HEK293T (cell line): ENCODE measurements around the gene ZNF516.

Experiments
- FOXK2 ChIP-seq: fragments of 450-650 bp; IDR thresholded peaks from 2 replicates; pipeline ENCODE4 v1.6.1; 2016; ENCODE audit warnings: mild to moderate bottlenecking
- SP1 ChIP-seq: fragments of 450-650 bp; IDR thresholded peaks from 2 replicates; pipeline ENCODE4 v1.6.1; 2017

GRCh38 chr18:76317136-76317535 is 177.9 kb downstream of the ZNF516 start:
- no peak for TF ChIP-seq FOXK2
- no peak for TF ChIP-seq SP1
